Osteoblast (primary cell): ENCODE data around the gene HOXB3. TPM values are rescaled to one million over a fixed set of nuclear protein-coding genes. Genes with fewer than 3 reads are reported as not detected.

Source experiments
- DNase-seq: peaks from one replicate; pipeline ENCODE4 v3.0.0; 2011; ENCODE audit warnings: low spot score, mixed read lengths; ENCODE audit not compliant: insufficient read length; ENCODE audit errors: missing footprints
- H2AFZ ChIP-seq: 2 replicates; pipeline ENCODE4 v1.6.0; 2011; ENCODE audit warnings: mild to moderate bottlenecking, low read length
- H3K27ac ChIP-seq: 2 replicates; pipeline ENCODE4 v1.5.1; 2011; ENCODE audit warnings: mild to moderate bottlenecking, low read depth, low read length, moderate library complexity
- H3K27me3 ChIP-seq: 2 replicates; pipeline ENCODE4 v1.6.0; 2012; ENCODE audit warnings: mild to moderate bottlenecking, control low read depth, inconsistent platforms, low read length, moderate library complexity; ENCODE audit not compliant: insufficient read depth
- H3K36me3 ChIP-seq: 2 replicates; pipeline ENCODE4 v1.5.1; 2011; ENCODE audit warnings: mild to moderate bottlenecking, low read length, control low read depth, moderate library complexity; ENCODE audit not compliant: insufficient read depth
- H3K4me1 ChIP-seq: 2 replicates; pipeline ENCODE4 v1.5.1; 2011; ENCODE audit warnings: mild to moderate bottlenecking, low read length, control low read depth, moderate library complexity; ENCODE audit not compliant: insufficient read depth
- H3K4me2 ChIP-seq: 2 replicates; pipeline ENCODE4 v1.6.0; 2011; ENCODE audit warnings: mild to moderate bottlenecking, low read length; ENCODE audit not compliant: insufficient read depth
- H3K4me3 ChIP-seq: fragments of 200-600 bp; sonication (generic); 3 replicates; pipeline ENCODE4 v1.5.1; 2012; ENCODE audit warnings: mild to moderate bottlenecking, low read length, inconsistent platforms; ENCODE audit not compliant: insufficient read depth
- H3K79me2 ChIP-seq: 2 replicates; pipeline ENCODE4 v1.6.0; 2012; ENCODE audit warnings: mild to moderate bottlenecking, low read length, control low read depth, inconsistent platforms; ENCODE audit not compliant: insufficient read depth
- H3K9me3 ChIP-seq: 2 replicates; pipeline ENCODE4 v1.5.1; 2011; ENCODE audit warnings: low read depth, low read length, control low read depth
- H4K20me1 ChIP-seq: 2 replicates; pipeline ENCODE4 v1.6.0; 2012; ENCODE audit warnings: mild to moderate bottlenecking, low read length, control low read depth; ENCODE audit not compliant: insufficient read depth
- total RNA-seq: library from RNA; depleted of rRNA; stranded (reverse); fragments of >200 nt; gene quantifications from 2 replicates; pipeline ENCODE4 v1.2.3, GENCODE V29; 2012
- TF ChIP-seq, protein P1 (sequence below): IDR thresholded peaks from 2 replicates; pipeline ENCODE4 v1.5.1; 2011; ENCODE audit warnings: mild to moderate bottlenecking, low read depth, low read length, moderate library complexity; ENCODE audit errors: extremely low read depth

The HOXB3 gene
- total RNA-seq, 1 donor: 1.8 TPM

DNA sequence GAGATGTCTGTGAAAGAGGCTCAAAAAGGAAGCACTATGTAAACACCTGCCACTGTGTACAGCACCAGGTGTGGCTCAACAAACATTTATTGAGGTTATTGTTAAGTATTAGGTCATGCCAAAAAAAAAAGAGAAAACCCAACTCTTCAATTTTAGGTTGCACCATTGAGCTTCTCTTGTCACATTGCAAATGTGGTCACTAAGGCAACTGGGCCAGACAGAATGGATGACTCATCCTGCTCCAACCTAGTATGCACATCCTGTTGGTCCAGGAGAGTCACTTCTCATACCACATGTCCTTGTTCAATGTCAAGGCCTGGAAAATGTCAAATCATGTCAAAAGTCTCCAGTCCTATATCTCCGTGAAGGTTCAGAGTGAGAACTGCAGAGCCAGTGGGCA, 84.3 kb downstream of the HOXB3 start:
- Histone ChIP-seq H3K4me2 (no peak overlapping the region), H3K4me1 (peaks cover 6% of the 10 kb centered on the region), H3K79me2 (no peaks in the 10 kb centered on the region), H4K20me1 (no peaks in the 10 kb centered on the region), H3K27ac (no peak overlapping the region), H3K4me3 (no peak overlapping the region), H3K9me3 (no peaks in the 10 kb centered on the region), H2AFZ (no peak overlapping the region), H3K36me3 (no peaks in the 10 kb centered on the region), H3K27me3 (peaks cover 27% of the 10 kb centered on the region)
- DNase-seq: no peak
- TF ChIP-seq, protein P1, sequence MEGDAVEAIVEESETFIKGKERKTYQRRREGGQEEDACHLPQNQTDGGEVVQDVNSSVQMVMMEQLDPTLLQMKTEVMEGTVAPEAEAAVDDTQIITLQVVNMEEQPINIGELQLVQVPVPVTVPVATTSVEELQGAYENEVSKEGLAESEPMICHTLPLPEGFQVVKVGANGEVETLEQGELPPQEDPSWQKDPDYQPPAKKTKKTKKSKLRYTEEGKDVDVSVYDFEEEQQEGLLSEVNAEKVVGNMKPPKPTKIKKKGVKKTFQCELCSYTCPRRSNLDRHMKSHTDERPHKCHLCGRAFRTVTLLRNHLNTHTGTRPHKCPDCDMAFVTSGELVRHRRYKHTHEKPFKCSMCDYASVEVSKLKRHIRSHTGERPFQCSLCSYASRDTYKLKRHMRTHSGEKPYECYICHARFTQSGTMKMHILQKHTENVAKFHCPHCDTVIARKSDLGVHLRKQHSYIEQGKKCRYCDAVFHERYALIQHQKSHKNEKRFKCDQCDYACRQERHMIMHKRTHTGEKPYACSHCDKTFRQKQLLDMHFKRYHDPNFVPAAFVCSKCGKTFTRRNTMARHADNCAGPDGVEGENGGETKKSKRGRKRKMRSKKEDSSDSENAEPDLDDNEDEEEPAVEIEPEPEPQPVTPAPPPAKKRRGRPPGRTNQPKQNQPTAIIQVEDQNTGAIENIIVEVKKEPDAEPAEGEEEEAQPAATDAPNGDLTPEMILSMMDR: no peak

DNA sequence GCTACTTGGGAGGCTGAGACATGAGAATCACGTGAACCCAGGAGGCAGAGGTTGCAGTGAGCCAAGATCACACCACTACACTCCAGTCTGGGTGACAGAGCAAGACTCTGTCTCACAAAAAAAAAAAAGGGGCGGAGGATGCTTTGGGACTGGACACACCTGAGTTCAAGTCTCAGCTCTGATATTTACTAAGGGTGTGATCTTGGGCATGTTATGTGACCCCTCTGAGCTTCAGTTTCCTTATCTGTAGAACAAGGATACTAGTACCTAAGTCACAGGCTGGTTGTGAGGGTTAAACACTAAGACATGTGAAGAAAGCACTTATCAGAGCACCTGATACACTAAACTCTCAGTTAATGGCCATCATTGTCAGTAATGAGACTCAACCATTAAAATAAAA, 85.1 kb downstream of the HOXB3 start:
- Histone ChIP-seq H3K79me2 (no peaks in the 10 kb centered on the region), H2AFZ (no peak overlapping the region), H3K4me1 (peaks cover 5% of the 10 kb centered on the region), H3K9me3 (no peaks in the 10 kb centered on the region), H3K36me3 (no peaks in the 10 kb centered on the region), H3K27ac (no peak overlapping the region), H3K4me3 (no peak overlapping the region), H3K27me3 (peaks cover 27% of the 10 kb centered on the region), H3K4me2 (no peak overlapping the region), H4K20me1 (no peaks in the 10 kb centered on the region)
- DNase-seq: no peak
- TF ChIP-seq, protein P1: no peak

DNA sequence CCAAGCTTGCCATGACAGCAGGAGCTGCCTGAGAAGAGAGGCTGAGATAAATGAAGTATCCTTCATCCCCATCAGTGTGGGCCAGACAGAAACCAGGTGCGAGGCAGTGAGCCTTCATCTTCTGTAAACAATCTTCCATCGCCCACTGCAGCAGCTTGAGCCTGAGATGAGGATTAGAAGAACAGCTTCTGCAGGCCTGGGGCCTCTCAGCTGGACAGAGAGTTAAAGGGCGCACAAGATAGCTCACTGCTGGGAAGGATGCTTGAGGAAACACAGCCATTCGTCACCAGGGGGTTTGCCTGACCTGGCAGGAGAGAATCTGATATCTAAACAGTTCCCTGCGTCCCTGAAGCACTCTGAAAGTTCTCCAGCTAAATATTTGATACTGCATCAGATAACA, 86.3 kb downstream of the HOXB3 start:
- no peak overlapping the region for H3K4me2 ChIP-seq
- TF ChIP-seq, protein P1: no peak

DNA sequence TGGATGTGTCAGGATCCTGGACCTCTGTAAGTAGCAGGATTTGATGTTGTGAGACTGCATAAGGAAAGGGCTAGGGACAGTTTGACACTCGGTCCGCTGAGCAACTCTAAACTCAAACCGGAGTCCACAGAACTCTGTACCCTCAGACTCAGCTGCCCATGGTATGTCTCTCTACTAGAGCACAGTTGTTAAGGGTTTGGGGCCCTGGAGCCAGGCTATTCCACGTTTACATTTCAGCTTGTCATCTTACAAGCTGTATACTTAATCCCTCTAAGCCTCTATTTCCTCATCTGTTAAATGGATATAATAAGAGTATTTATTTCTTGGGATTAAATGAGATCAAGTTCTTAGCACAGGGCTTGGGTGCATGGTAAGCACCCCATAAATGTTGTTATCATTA, 87.1 kb downstream of the HOXB3 start:
- H3K9me3 ChIP-seq: no peaks in the 10 kb centered on the region
- no peak overlapping the region for H2AFZ ChIP-seq
- DNase-seq: no peak
- H3K79me2 ChIP-seq: no peaks in the 10 kb centered on the region
- no peak overlapping the region for H3K27ac ChIP-seq
- TF ChIP-seq, protein P1: no peak
- H3K4me2 ChIP-seq: no peak overlapping the region
- H3K36me3 ChIP-seq: no peaks in the 10 kb centered on the region
- H3K27me3 ChIP-seq: peaks cover 27% of the 10 kb centered on the region
- H3K4me1 ChIP-seq: peaks cover 5% of the 10 kb centered on the region
- H3K4me3 ChIP-seq: no peak overlapping the region
- no peaks in the 10 kb centered on the region for H4K20me1 ChIP-seq

More for the DNA sequence above, 86.3 kb downstream of the HOXB3 start:
- Histone ChIP-seq H2AFZ (no peak overlapping the region), H3K36me3 (no peaks in the 10 kb centered on the region), H3K4me3 (no peak overlapping the region), H3K27me3 (peaks cover 27% of the 10 kb centered on the region), H4K20me1 (no peaks in the 10 kb centered on the region), H3K79me2 (no peaks in the 10 kb centered on the region), H3K27ac (no peak overlapping the region), H3K9me3 (no peaks in the 10 kb centered on the region), H3K4me1 (peaks cover 5% of the 10 kb centered on the region)
- no peak for DNase-seq
